Left colon (tissue), 2 donors: Measurements from ENCODE around the gene SKIL. TPM values are rescaled to one million over a fixed set of nuclear protein-coding genes. Genes with fewer than 3 reads are reported as not detected.

Experiments used
- ATAC-seq: fragments of 200-7000 bp; cut with Tn5 transposase; one replicate; pipeline ENCODE4 v1.9.1; 2020; ENCODE audit warnings: mild to moderate bottlenecking, moderate library complexity
- DNase-seq, 2 donors: peaks; one replicate each; pipeline ENCODE4 v3.0.0-alpha.2; 2020
- intact Hi-C, 2 donors: fragments of 100-400 bp; cut with DNase I in 1 of 2; cut with micrococcal nuclease in 1 of 2; formaldehyde crosslinking; loops; one replicate each; pipeline versions ENCODE4 v1.11.2 to v1.14.0; 2022; cut with DNase I, micrococcal nuclease
- total RNA-seq, 2 donors: library from RNA; stranded (reverse); fragmentation: NEBNext Ultra II Directional; extraction: Animal tissue kit (Norgen Biotek cat#: 25700); gene quantifications; one replicate each; pipeline ENCODE4 v1.2.1, GENCODE V29; 2021
- donor health status: DM: no; HTN: no; CAD: no.
- donor health status: DM: yes; HTN: yes; CAD: no.

The SKIL gene
- total RNA-seq, 2 donors from 2014 or later: 43.9 to 51.1 TPM

GRCh38 chr3:170372190-170372879, 14.8 kb downstream of the SKIL start:
- intact Hi-C loops: no loop called here
- ATAC-seq: no peak
- DNase-seq: no peak

- DNase-seq: no peak
- intact Hi-C loops: no loop called here
Measured at GRCh38 chr3:170383567-170383966, 26.1 kb downstream of the SKIL start.

GRCh38 chr3:170386468-170386867, 29.0 kb downstream of the SKIL start:
- DNase-seq (no peak), ATAC-seq (no peak)
- intact Hi-C loops: no loop called here

More at GRCh38 chr3:170383567-170383966, 26.1 kb downstream of the SKIL start:
- ATAC-seq: no peak

DNA sequence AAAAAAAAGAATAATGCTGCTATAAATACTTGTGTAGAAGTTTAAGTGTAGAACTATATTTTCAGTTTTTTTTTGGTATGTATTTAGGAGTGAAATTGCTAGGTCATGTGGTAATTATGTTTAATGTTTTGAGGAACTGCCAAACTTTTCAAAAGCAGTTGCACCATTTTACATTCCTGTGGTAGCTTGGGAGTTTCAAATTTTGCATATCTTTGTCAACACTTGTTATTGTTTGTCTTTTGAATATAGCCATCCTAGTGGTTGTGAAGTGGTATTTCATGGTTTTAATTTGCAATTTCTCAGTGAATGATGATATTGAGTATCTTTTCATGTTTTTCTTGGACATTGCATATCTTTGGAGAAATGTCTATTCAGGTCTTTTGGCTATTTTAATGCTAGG, 30.4 kb downstream of the SKIL start:
- ATAC-seq (no peak), DNase-seq (no peak)
- intact Hi-C loops: no loop called here

DNA sequence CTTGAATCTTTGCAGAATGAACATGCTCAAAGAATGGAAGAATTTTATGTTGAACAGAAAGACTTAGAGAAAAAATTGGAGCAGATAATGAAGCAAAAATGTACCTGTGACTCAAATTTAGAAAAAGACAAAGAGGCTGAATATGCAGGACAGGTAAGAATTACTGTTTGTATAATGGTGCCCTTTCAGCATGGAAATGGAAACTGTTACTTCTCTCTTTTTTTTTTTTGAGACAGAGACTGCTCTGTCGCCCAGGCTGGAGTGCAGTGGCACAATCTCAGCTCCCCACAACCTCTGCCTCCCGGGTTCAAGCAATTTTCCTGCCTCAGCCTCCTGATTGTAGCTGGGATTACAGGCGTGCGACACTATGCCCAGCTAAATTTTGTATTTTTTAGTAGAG, 33.6 kb downstream of the SKIL start:
- intact Hi-C loops: no loop called here
- ATAC-seq (no peak), DNase-seq (no peak)

DNA sequence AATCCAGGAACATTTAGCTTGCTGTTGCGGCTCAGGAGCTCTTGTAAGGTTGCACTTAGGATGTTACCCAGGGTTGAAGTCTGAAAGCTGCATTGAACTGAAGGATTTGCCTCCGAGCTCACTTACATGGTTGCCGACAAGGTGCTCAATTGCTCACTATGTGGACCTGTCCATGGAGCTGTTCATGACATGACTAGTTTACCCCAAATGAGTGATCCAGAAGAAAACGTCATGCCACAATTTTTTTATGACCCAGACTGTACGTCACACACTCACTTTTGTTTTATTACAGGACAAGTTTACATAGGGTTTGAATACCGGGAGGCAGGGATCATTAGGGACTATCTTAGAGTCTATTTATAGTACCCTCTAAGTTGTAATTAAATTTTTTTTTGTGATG, 40.2 kb downstream of the SKIL start:
- ATAC-seq (peak; percentile 33), DNase-seq (no peak)
- intact Hi-C loops: no loop called here

DNA sequence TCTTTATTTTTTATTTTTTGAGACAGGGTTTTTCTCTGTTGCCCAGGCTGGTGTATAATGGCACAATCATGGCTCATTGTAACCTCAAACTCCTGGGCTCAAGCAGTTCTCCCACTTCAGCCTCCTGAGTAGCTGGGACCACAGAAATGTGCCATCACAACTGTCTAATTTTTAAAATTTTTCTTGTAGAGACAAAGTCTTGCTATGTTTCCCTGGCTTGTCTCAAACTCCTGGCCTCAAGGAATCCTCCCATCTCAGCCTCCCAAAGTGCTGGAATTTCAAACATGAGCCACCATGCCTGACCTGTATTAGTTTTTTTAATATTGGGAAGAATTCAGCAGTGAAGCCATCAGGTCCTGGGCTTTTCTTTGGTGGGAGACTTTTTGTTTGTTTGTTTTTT, 47.6 kb downstream of the SKIL start:
- ATAC-seq (no peak), DNase-seq (no peak)
- intact Hi-C loops: loop anchor here in 1 of 2 donors (10.0 kb wide), 1 partner anchor 90 kb away; no protein-coding TSS in a partner anchor

GRCh38 chr3:170410428-170411029, 53.0 kb downstream of the SKIL start:
- no peak for ATAC-seq
- no peak for DNase-seq
- intact Hi-C loops: loop anchor here in 1 of 2 donors (10.0 kb wide), 1 partner anchor 404 kb away; no protein-coding TSS in a partner anchor

DNA sequence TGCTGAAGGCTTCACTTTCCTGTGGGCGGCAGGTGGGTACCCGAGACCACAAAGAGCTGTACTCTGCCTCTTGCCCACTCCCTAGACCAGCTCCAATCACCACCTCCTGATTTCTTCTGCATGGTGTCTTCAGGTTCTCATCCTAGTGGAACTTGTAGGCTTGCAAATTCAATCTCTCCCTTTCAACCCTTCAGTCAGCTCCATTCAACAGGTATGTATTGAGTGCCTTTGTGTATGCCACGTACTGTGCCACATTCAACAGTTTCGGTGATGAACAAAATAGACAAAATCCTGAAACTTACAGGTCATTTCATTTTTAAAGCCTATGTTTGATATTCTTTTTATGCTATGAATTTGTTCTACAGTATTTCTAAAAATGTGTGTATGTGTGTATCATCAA, 55.8 kb downstream of the SKIL start:
- intact Hi-C loops: loop anchor here in 1 of 2 donors (10.0 kb wide), 1 partner anchor 402 kb away; no protein-coding TSS in a partner anchor
- ATAC-seq: no peak
- DNase-seq: no peak

DNA sequence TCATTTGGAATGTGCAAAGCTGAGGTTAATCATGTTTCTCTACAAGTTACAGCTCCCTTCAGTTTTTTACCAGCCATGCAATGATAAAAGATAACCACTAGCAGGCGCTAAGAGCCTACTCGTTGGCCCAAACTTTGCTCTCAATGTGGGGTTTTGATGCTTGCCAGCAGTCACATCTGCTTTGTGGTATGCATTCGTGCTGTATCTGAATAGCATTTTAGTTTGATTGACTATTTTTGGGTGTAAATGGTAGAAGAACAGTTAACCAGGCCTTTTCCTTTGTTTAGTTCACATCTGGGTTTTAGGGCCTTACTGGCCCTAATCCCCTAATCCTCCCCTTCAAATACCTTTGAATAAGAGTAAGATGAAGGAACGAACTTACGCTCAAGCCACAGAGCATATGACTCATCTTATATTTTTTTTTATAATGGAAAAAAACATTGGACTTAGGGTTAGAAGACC, 56.7 kb downstream of the SKIL start:
- ATAC-seq (peak; percentile 74), DNase-seq (no peak)
- intact Hi-C loops: loop anchor here in 1 of 2 donors (10.0 kb wide), 1 partner anchor 401 kb away; no protein-coding TSS in a partner anchor

- ATAC-seq (no peak), DNase-seq (no peak)
Measured at GRCh38 chr3:170417090-170417489, 59.6 kb downstream of the SKIL start.

GRCh38 chr3:170418422-170419398, 61.2 kb downstream of the SKIL start, which contains the start of gene CLDN11:
TSS of gene CLDN11 (plus strand) at chr3:170418868. CDS start at chr3:170419067, 199 bp downstream.
- DNase-seq: peak in 1 of 2 donors; percentile 10

More at GRCh38 chr3:170417090-170417489, 59.6 kb downstream of the SKIL start:
- intact Hi-C loops: loop anchor here (5.0 to 10.0 kb wide), 2 partner anchors 395 to 398 kb away; no protein-coding TSS in a partner anchor

DNA sequence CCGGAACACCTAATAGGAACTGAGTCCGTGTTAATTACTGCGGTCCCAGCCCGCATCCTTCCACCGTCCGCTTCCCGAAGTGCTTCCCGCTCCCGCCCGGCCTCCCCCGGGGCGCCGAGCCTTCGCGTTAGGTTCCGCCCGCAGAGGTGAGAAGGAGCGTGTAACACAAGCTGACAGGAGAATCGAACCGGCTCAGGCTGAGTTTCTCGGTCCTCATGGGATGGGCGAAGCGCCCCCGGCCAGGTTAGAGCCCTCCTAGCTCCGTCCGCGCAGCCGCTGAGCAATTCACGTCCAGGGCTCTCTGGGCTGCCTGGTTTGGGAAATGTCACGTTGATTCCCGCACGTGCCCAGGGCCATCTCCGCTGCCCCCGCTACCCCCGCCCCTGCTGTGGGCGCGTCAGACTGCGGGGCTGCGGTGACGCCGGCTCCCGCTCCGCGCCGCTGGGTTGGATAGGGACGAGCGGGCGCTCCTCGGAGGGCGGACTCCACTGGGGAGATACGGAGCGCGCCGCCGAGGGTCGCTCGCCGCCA, 62.1 kb downstream of the SKIL start:
- DNase-seq: no peak
- no peak for ATAC-seq
- intact Hi-C loops: loop anchor here (5.0 to 10.0 kb wide), 2 partner anchors 393 to 395 kb away; no protein-coding TSS in a partner anchor

More at GRCh38 chr3:170418422-170419398, 61.2 kb downstream of the SKIL start, which contains the start of gene CLDN11:
- intact Hi-C loops: loop anchor here (5.0 to 10.0 kb wide), 2 partner anchors 394 to 396 kb away; no protein-coding TSS in a partner anchor
- ATAC-seq: peak; percentile 50

DNA sequence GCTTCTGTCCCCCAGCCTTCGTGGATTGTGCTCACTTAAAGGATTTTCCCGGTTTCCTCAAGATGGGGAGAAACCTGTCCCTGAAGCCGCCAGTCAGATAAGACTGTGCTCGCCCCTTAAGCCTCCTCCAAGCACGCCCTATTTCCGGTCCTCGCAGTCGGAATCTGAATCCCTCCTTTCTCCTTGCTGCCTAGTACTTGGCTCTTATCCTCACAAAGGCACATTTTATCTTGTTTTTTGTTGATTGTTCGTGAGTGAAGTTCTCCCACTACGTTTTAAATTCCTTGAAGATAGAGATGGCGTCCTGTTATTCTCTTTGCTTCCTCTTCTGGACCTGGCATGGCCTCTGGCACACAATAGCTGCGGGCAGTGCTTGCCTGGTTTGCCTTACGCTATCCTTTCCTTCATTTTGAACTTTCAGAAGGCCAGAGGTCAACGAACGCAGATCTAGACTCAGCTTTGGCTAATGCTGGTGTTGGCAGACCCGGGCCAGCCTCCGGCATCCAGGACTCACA, 62.8 kb downstream of the SKIL start:
- intact Hi-C loops: no loop called here
- ATAC-seq (no peak), DNase-seq (no peak)

DNA sequence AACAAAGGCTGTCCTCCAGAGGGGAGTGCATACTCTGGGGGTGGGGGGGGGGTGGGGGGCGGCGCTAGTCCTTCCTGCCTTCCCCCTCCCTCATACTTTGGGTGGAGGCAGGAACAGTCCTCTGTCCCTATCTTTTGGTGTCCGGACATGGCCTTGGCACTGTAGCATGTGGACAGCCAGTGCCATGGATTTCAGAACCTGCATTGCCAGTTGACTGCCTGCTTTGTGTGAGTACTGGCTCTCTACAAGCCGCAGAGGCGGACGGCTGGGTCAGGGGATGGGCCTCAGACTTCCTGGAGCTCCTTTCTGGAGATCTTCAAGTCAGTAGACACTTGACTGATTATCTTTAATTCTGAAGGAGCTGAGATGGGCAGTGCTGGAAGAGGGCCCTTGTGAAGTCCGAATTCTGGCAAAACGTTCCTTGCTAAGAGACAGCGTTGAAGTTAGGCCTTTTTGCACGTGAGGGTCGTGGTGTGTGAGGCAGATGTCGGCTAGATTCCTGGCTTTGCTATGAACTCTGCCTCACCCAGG, 63.7 kb downstream of the SKIL start:
- DNase-seq (no peak), ATAC-seq (no peak)

DNA sequence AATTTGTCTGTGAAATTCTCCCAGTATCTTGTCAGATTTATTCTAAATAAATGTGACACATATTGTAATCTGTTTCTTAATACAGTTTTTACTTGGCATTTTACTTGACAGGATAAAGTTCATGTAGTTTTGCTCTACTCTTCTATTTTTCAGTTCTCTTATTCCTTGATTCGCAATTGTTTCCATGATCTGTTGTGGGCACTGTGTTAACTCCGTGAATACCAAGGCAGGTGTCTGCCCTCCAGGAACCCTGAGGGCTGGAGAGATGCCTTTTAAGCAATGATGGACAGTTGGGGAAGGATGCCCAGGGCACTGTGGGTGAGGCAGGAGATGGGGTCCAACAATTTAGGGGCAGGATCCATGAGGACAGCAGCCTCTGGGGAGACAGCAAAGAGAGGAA, 64.2 kb downstream of the SKIL start:
- intact Hi-C loops: no loop called here
- ATAC-seq (no peak), DNase-seq (no peak)

More for the DNA sequence above, 63.7 kb downstream of the SKIL start:
- intact Hi-C loops: no loop called here

DNA sequence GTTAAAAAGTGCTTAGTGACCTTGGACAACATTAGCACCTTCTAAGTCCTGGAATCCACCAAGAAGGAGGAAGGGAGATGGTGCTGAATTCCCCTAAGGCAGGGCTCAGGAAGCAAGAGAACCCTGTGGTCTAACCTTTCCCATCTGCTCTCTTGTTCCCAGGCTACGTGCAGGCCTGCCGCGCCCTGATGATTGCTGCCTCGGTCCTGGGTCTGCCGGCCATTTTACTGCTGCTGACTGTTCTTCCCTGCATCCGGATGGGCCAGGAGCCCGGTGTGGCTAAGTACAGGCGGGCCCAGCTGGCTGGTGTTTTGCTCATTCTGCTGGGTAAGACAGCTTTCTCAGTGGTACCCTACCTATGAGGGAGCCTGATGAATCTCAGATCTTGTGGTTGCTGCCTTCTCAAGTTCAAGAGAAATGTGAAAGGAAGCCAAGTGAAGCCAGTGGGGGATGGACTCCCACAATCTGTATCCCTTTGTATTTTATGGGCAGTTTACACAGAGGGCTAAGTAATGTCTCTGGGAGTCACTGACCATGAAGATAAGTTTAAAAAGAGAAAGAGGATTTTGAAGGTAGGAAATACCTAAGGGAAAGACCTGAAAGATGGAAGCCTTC, 65.6 kb downstream of the SKIL start:
- no peak for ATAC-seq
- intact Hi-C loops: no loop called here
- no peak for DNase-seq
